HepG2 (cell line): ENCODE data around the gene PSMC3IP. TPM values are rescaled to one million over a fixed set of nuclear protein-coding genes. Genes with fewer than 3 reads are reported as not detected.

Source experiments
- ESRRA ChIP-seq: sonication (generic); formaldehyde crosslinking; IDR thresholded peaks from 2 replicates; pipeline ENCODE4 v1.5.1; 2020; ENCODE audit warnings: mild to moderate bottlenecking, low read depth, missing genetic modification reagents
- HBP1 ChIP-seq: IDR thresholded peaks from 2 replicates; pipeline ENCODE4 v1.6.1; 2016; ENCODE audit warnings: low read depth, control low read depth
- HNRNPLL ChIP-seq: fragments of 200-400 bp; formaldehyde crosslinking; IDR thresholded peaks from 2 replicates; pipeline ENCODE4 v1.6.1; 2017; ENCODE audit warnings: mild to moderate bottlenecking, low read depth, low read length; ENCODE audit not compliant: poor library complexity, severe bottlenecking
- LBX2 ChIP-seq: sonication (generic); formaldehyde crosslinking; IDR thresholded peaks from 2 replicates; pipeline ENCODE4 v1.5.0; 2020; ENCODE audit warnings: missing genetic modification reagents, mild to moderate bottlenecking, borderline replicate concordance
- NFAT5 ChIP-seq: sonication (generic); formaldehyde crosslinking; IDR thresholded peaks from 2 replicates; pipeline ENCODE4 v1.4.0; 2020; ENCODE audit warnings: missing genetic modification reagents
- RBM22 ChIP-seq: fragments of 200-400 bp; formaldehyde crosslinking; optimal IDR thresholded peaks from 2 replicates; pipeline ENCODE3; 2017; ENCODE audit warnings: mild to moderate bottlenecking, low read length, moderate library complexity
- SAFB2 ChIP-seq: sonication (generic); formaldehyde crosslinking; IDR thresholded peaks from 2 replicates; pipeline ENCODE4 v1.5.1; 2020; ENCODE audit warnings: missing genetic modification reagents, low read depth, mild to moderate bottlenecking, borderline replicate concordance
- SNRNP70 ChIP-seq: fragments of 200-400 bp; formaldehyde crosslinking; IDR thresholded peaks from 2 replicates; pipeline ENCODE4 v1.6.1; 2017; ENCODE audit warnings: mild to moderate bottlenecking, low read depth, low read length, moderate library complexity
- ZBTB46 ChIP-seq: sonication (generic); formaldehyde crosslinking; IDR thresholded peaks from 2 replicates; pipeline ENCODE4 v1.4.0; 2020; ENCODE audit warnings: mild to moderate bottlenecking, missing genetic modification reagents, borderline replicate concordance
- ZFP82 ChIP-seq: sonication (generic); formaldehyde crosslinking; IDR thresholded peaks from 2 replicates; pipeline ENCODE4 v1.5.1; 2020; ENCODE audit warnings: mild to moderate bottlenecking, missing genetic modification reagents, borderline replicate concordance
- ZFP91 ChIP-seq: sonication (generic); formaldehyde crosslinking; IDR thresholded peaks from 2 replicates; pipeline ENCODE4 v1.9.0; 2022; ENCODE audit warnings: missing genetic modification reagents, mild to moderate bottlenecking, borderline replicate concordance
- ZKSCAN5 ChIP-seq: sonication (generic); formaldehyde crosslinking; IDR thresholded peaks from 2 replicates; pipeline ENCODE4 v1.5.1; 2020; ENCODE audit warnings: mild to moderate bottlenecking, missing genetic modification reagents
- ZNF776 ChIP-seq: sonication (generic); formaldehyde crosslinking; IDR thresholded peaks from 2 replicates; pipeline ENCODE4 v1.4.0; 2020; ENCODE audit warnings: mild to moderate bottlenecking, missing genetic modification reagents
- ZXDC ChIP-seq: sonication (generic); formaldehyde crosslinking; IDR thresholded peaks from 2 replicates; pipeline ENCODE4 v1.5.0; 2020; ENCODE audit warnings: mild to moderate bottlenecking, missing genetic modification reagents
- polyA plus RNA-seq, 8 experiments: library from polyadenylated mRNA; depleted of rRNA in 3 of 8; stranded (reverse) in 7 of 8; unstranded in 1 of 8; fragments of >200 nt; fragmentation: Illumina TruSeq in 4 of 8; extraction: Trizol in 4 of 8; gene quantifications; 2 replicates each; pipeline versions ENCODE4 v1.2.1 to v1.2.3, GENCODE V29; 2011 to 2016; ENCODE audit warnings: low read depth in 4 of 8, missing spikeins in 1 of 8, mixed read lengths in 1 of 8; ENCODE audit not compliant: insufficient read depth in 1 of 8
- total RNA-seq, 5 experiments: library from RNA; depleted of rRNA; stranded (reverse); fragments of >200 nt; fragmentation: Illumina TruSeq; extraction: Trizol; gene quantifications; 2 replicates each; pipeline ENCODE4 v1.2.3, GENCODE V29; 2016; ENCODE audit warnings: low read depth in 1 of 5

PSMC3IP gene
- total and polyA plus RNA-seq, 2 of the 13 experiments (the other 11 are each of a cell fraction or from before 2014, with no cell fraction given), result 6.5 to 22.4 TPM

GRCh38 chr17:42537156-42537805 lies 40.2 kb downstream of the PSMC3IP start (continued):
- TF ChIP-seq NFAT5 (0 out of 2 replicates have a peak, but pooled peaks have one; percentile 10), LBX2 (no peak), HBP1 (CRISPR knock-in tag) (peak; percentile 9; the same call in 1 of the 2 replicates), ZBTB46 (CRISPR knock-in tag) (no peak), ESRRA (CRISPR knock-in tag) (no peak), RBM22 (peak; percentile 7), ZFP82 (CRISPR knock-in tag) (no peak), HNRNPLL (no peak), SAFB2 (CRISPR knock-in tag) (0 out of 2 replicates have a peak, but pooled peaks have one; percentile 44), ZFP91 (CRISPR knock-in tag) (peak; percentile 81; the same call in 1 of the 2 replicates), SNRNP70 (no peak), ZNF776 (CRISPR knock-in tag) (peak; percentile 11; the same call in 1 of the 2 replicates), ZXDC (no peak), ZKSCAN5 (no peak)
